ENCODE results near the gene OR2T8.

The OR2T8 gene

GRCh38 chr1:247962911-247963588, 43.0 kb downstream of the OR2T8 start:
- DNase-seq = no peak

DNA sequence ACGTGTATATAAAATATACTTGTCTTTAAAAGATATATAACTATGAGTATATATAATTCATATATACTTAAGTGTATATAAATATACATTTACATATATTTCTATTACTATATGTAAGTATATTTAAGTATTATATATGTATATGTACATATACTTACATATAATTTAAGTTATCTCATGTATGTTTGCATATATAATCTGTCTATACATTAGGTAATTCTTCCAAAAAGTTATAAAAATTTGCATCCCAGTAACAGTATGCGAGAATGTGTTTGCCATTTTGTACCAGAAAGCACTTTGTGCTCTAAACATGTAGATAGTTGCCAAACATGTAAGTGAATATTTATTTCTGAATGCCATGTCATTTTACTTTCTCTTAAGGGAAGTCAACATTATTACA, 44.9 kb downstream of the OR2T8 start, which contains the start of gene OR2AK2:
Gene OR2AK2, plus strand, starts transcription at position 301 of the 400 bp plus-strand sequence. CDS start 144 bp downstream, outside the sequence.
- DNase-seq = no peak

- no peak for DNase-seq
These were observed 46.6 kb downstream of the OR2T8 start for GRCh38 chr1:247966532-247967204.
